ENCODE measurements around the gene GORAB. TPM values are rescaled to one million over a fixed set of nuclear protein-coding genes. Genes with fewer than 3 reads are reported as not detected.

Gene GORAB
- total and polyA plus RNA-seq, 10 of the 15 experiments (the other 5 are each of a cell fraction or from before 2014, with no cell fraction given): 5.5 to 38.6 (median 10.3) TPM

DNA sequence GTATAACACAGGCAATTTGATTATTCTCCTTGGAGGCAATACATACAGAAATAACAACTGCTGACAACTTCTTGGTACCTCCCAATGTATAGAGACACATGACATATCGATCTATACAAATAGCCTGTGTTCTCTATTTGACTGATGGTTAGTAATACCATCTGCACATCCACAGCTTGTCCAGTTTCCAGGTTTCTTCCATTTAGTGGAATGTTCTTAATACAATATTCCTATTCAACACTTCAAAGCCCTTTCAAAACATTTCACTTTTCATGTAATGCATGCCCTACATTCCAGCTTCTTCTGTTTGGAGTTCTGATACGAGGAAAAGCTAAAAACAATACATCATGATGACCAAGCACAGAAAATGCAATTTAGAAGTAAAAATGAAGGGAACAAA is 37.0 kb upstream of the GORAB start:
- intact Hi-C loops (cut with micrococcal nuclease; ENCODE audit: unreplicated experiment): no loop called here
- DNase-seq (ENCODE audit: low read depth, low spot score): no peak

More for the DNA sequence above, 37.0 kb upstream of the GORAB start:
- WGBS (ENCODE audit: insufficient coverage, insufficient replicate concordance, low lambda C conversion rate, missing lambda C conversion rate): 0% methylated on average over 2 of the region's 2 CpGs
- ChIA-PET CTCF (interaction anchor here (0.8 to 1.4 kb wide), 3 partner anchors 10 to 432 kb away, joined by 3 read pairs; no protein-coding TSS in a partner anchor), RAD21 (ENCODE audit: unreplicated experiment) (no interaction called here), SMC1A (ENCODE audit: uncharacterized antibody, unreplicated experiment) (interaction anchor here (1.2 to 2.4 kb wide), 3 partner anchors 9 to 27 kb away, joined by 3 to 10 read pairs (median 4); no protein-coding TSS in a partner anchor), POLR2A (interaction anchor here (0.6 kb wide), 1 partner anchor 23 kb away, joined by 3 read pairs; no protein-coding TSS in a partner anchor)
- Histone ChIP-seq H3K36me3 (ENCODE audit: control insufficient read depth in 2 of 2, insufficient read depth in 2 of 2, low read length in 1 of 2) (no peaks in the 10 kb centered on the region), H4K20me1 (ENCODE audit: control insufficient read depth, insufficient read depth) (no peaks in the 10 kb centered on the region), H3K4me3 (no peak overlapping the region), H3K79me2 (ENCODE audit: control insufficient read depth, insufficient read depth, low read length) (no peaks in the 10 kb centered on the region), H3K9me3 (replicated peaks; ENCODE audit: control insufficient read depth, insufficient read depth, low read length) (no peaks in the 10 kb centered on the region), H3K4me2 (ENCODE audit: control insufficient read depth, insufficient read depth) (no peak overlapping the region), H2AFZ (ENCODE audit: control insufficient read depth, low read depth, low read length) (no peak overlapping the region), H3K27me3 (replicated peaks in 1 of 2; ENCODE audit: control insufficient read depth in 2 of 2, insufficient read depth in 2 of 2, low read length in 1 of 2) (no peaks in the 10 kb centered on the region; a peak in 1 of 4 replicates), H3K4me1 (ENCODE audit: control insufficient read depth, insufficient read depth, low read length) (no peaks in the 10 kb centered on the region), H3K9ac (ENCODE audit: control insufficient read depth, insufficient read depth, low read length) (no peak overlapping the region), H3K27ac (ENCODE audit: control insufficient read depth, insufficient read depth) (no peak overlapping the region)
- FAIRE-seq (no peak), ATAC-seq (no peak)
- BruUV-seq (replicated peaks): no TSS peak
- in situ Hi-C loops (cut with MboI): no loop called here
- TF ChIP-seq RAD21 (IDR thresholded peaks at IDR 0.05; ENCODE audit: insufficient read depth, low read depth, low read length) (no peak), GATAD2B (conservative IDR thresholded peaks at IDR 0.05; ENCODE audit: low read depth) (no peak), MXI1 (IDR thresholded peaks at IDR 0.05; ENCODE audit: low read depth, low read length) (no peak), NFXL1 (IDR thresholded peaks at IDR 0.05; ENCODE audit: borderline replicate concordance) (no peak), TBL1XR1 (IDR thresholded peaks at IDR 0.05; ENCODE audit: low read depth, low read length) (no peak), CBFB (IDR thresholded peaks at IDR 0.05; ENCODE audit: low read depth) (no peak), ETV6 (conservative IDR thresholded peaks at IDR 0.05 in 1 of 2, IDR thresholded peaks at IDR 0.05 in 1 of 2; ENCODE audit: borderline replicate concordance in 1 of 2, low read depth in 1 of 2) (no peak), BHLHE40 (IDR thresholded peaks at IDR 0.05; ENCODE audit: borderline replicate concordance in 1 of 2, low read depth in 2 of 2, low read length in 1 of 2) (no peak), NRF1 (conservative IDR thresholded peaks at IDR 0.05; ENCODE audit: low read depth, low read length) (no peak), NFYB (IDR thresholded peaks at IDR 0.05; ENCODE audit: insufficient read depth, low read depth, low read length) (no peak)
- TF ChIP-seq, protein P1, sequence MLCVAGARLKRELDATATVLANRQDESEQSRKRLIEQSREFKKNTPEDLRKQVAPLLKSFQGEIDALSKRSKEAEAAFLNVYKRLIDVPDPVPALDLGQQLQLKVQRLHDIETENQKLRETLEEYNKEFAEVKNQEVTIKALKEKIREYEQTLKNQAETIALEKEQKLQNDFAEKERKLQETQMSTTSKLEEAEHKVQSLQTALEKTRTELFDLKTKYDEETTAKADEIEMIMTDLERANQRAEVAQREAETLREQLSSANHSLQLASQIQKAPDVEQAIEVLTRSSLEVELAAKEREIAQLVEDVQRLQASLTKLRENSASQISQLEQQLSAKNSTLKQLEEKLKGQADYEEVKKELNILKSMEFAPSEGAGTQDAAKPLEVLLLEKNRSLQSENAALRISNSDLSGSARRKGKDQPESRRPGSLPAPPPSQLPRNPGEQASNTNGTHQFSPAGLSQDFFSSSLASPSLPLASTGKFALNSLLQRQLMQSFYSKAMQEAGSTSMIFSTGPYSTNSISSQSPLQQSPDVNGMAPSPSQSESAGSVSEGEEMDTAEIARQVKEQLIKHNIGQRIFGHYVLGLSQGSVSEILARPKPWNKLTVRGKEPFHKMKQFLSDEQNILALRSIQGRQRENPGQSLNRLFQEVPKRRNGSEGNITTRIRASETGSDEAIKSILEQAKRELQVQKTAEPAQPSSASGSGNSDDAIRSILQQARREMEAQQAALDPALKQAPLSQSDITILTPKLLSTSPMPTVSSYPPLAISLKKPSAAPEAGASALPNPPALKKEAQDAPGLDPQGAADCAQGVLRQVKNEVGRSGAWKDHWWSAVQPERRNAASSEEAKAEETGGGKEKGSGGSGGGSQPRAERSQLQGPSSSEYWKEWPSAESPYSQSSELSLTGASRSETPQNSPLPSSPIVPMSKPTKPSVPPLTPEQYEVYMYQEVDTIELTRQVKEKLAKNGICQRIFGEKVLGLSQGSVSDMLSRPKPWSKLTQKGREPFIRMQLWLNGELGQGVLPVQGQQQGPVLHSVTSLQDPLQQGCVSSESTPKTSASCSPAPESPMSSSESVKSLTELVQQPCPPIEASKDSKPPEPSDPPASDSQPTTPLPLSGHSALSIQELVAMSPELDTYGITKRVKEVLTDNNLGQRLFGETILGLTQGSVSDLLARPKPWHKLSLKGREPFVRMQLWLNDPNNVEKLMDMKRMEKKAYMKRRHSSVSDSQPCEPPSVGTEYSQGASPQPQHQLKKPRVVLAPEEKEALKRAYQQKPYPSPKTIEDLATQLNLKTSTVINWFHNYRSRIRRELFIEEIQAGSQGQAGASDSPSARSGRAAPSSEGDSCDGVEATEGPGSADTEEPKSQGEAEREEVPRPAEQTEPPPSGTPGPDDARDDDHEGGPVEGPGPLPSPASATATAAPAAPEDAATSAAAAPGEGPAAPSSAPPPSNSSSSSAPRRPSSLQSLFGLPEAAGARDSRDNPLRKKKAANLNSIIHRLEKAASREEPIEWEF (IDR thresholded peaks at IDR 0.05; ENCODE audit: insufficient replicate concordance, low read depth, low read length): no peak
- TF ChIP-seq, protein P2, sequence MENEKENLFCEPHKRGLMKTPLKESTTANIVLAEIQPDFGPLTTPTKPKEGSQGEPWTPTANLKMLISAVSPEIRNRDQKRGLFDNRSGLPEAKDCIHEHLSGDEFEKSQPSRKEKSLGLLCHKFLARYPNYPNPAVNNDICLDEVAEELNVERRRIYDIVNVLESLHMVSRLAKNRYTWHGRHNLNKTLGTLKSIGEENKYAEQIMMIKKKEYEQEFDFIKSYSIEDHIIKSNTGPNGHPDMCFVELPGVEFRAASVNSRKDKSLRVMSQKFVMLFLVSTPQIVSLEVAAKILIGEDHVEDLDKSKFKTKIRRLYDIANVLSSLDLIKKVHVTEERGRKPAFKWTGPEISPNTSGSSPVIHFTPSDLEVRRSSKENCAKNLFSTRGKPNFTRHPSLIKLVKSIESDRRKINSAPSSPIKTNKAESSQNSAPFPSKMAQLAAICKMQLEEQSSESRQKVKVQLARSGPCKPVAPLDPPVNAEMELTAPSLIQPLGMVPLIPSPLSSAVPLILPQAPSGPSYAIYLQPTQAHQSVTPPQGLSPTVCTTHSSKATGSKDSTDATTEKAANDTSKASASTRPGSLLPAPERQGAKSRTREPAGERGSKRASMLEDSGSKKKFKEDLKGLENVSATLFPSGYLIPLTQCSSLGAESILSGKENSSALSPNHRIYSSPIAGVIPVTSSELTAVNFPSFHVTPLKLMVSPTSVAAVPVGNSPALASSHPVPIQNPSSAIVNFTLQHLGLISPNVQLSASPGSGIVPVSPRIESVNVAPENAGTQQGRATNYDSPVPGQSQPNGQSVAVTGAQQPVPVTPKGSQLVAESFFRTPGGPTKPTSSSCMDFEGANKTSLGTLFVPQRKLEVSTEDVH (IDR thresholded peaks at IDR 0.05; ENCODE audit: low read depth, partially characterized antibody): no peak
